ENCODE results near the gene SHC3.

Gene SHC3

DNA sequence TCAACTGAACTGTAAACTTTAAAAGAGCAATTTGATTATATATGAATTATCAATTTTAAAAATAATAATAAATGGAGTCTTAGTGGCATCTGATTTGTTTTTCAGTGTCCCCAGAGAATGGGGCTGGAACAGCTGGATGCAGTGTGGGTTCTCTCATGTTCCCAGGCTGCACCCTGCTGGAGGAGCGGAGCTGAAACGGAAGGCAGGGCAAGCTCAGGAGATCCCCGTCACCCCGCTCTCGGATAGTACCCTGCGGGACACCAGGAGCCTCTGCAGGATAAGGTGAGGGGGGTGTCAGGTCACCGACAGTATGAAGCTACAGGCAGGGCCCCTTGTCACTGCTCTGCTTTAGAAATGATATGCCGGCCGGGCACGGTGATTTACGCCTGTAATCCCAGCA is 130.0 kb downstream of the SHC3 start:
- no peak for DNase-seq

DNA sequence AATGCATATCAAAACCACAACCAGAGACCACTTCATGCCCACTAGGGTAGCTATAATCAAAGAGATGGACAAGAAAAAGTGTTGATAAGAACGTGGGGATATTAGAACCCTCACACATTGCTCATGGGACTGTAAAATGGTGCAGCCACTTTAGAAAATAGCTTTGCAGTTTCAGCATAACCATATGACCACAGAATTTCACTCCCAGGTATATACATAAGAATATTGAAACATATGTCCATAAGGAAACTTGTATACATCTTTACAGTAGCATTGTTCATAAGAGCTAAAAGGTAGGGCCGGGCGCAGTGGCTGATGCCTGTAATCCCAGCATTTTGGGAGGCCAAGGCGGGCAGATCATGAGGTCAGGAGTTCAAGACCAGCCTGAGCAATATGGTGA is 131.0 kb downstream of the SHC3 start:
- no peak for DNase-seq

DNA sequence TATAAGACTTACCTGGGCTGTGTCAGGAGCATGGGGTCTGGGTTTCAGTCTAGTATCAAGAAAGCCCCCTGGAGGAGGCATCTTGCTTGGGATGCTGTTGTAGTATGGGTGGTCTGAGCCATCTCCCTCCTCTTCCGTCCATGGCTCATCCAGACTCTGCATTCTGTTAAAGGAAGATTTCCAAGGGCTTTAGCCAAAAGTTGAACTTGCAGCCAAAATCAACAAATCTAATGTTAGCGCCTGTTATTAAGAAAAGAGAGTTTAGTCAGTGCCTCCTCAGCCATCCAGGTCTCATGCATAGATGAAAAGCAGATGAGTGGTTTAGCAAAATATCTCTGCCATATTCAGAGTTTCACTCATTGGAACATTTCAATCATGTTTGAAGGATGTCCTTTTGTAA is 131.8 kb downstream of the SHC3 start:
- no peak for DNase-seq

DNA sequence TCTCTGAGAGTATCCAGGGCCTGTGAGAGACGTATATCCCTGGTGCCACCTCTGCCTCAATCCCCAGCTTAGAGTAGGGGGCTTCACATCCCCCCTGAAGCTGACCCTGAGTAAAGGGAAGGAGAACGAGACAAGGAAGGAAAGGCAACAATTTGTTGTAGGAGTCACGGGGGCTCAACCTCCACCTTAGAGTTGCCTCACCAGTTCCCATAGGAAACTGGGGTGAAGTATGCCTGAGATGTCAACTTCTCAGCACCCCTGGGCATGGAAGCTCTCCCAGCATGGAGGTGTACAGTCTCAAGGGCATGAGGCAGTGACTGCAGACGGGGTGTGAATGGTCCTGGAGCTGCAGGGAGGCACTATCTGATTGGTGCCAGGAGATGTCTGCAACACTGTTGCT is 133.7 kb downstream of the SHC3 start:
- DNase-seq, result no peak

DNA sequence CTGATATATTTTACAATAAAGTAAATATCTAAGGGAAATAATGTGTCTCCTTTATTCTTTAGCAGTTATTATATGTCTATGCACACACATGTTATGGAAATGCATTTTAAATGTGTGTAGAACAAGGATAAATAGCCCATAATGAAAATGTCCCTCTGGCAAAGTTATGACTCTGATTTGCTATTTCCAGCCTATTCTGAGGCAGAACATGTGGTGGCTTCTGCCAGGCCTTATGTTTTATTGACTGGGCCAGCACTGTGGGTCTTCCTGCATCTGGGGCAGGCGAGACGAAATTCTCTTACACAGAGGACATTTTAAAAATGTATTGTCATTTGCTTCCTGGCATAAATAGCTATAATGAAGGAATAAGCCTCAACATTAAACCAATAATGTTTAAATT is 134.5 kb downstream of the SHC3 start:
- DNase-seq, result no peak

DNA sequence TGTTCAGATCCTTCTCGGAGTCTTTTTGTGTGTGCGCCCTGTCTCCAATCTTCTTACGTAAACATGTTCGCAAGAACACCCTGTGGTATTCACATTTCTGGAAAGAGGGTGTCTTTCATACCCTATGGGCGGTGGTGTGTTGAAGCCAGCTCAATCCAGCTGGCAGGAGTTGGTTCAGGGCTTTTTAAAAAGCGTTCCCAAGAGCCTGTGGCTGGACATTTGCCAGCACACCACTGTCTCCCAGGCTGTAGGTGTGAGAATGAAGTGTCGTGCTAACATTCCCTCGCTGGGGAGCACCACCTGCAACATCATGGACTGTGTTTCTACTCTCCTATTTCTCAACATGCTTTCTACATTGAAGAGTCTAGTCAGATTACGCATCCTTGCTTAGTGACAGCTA is 135.6 kb downstream of the SHC3 start:
- DNase-seq, result no peak

DNA sequence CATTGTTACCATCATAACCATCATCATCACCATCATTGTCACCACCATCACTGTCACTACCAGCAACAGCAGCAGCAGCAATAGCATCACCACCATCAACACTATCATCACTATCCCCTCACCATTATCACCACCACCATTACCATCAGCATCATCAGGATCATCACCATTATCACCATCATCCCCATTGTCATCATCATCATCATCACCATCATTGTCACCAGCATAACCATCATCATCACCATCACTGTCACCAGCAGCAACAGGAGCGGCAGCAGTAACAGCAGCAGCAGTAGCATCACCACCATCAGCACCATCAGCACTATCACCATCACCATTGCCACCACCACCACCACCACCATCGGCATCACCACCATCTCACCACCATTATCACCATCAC is 139.0 kb downstream of the SHC3 start:
- DNase-seq, result no peak

DNA sequence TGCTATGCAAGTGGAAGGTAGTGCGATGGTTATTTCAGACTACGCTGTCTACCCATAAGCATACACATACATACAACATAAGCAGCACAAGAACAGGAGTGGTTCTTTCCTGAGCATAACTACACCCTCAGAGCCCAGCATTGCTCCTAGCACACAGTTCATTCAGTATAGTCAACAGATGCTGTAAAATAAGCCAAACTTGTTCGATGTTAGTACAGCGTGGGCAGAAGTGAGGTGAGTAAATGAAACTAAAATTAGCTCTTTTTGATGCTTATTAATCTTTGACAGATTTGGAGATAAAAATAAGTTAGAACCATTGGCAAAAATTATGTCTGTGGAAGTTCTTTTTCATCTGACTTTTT is 139.5 kb downstream of the SHC3 start:
- DNase-seq, result no peak

DNA sequence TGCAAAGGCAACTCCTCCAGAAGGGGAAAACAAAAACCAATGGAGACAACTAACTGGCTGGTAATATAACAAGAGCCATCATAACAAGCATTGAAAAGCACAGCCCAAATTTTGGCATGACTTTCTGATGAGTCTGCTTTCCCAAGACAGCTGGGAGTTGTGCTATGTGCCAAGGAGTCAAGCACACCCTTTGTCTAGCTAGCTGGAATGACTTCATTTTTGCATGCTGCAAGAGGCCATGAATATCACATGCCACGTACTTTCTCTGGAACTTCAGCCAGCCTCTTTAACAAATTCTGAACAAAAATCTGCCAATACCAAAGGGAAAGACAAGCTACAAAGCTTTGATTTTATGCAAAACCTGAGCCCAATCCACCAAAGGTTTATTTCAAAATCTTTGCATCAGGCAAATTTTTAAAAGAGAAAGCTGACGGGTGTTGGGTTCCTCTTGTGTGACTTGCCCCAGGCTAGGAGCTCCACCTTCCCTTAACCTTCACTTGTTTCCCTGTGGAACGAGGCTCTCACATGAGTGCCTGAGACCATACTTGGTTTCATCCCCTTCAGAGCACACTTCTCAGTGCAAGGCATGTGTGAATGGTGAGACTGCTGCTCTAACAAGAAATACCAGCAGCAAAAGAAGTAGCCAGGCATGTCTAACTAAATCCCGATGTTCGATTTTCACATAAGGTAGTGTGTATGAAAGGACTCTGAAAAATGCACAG is 140.1 kb downstream of the SHC3 start:
- no peak for DNase-seq

DNA sequence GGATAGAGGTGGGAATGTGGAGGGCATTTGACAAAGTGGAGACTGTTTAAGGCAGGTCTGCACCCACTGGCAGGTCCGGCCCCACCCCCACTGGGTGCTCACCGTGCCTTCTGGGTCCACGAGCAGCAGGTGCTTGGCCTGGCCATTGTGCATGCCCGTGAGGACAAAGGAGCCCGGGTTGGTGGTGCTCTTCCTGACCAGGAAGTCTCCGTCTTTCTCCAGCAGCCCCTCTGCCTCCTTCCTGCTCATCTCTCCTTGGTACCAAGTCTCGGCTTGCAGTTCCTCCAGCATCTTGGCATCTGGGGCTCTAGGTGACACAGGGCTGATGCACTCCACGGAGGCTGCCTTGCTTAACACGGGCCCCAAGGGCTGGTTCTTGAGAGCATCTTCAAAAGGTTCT is 140.7 kb downstream of the SHC3 start:
- DNase-seq, result no peak

DNA sequence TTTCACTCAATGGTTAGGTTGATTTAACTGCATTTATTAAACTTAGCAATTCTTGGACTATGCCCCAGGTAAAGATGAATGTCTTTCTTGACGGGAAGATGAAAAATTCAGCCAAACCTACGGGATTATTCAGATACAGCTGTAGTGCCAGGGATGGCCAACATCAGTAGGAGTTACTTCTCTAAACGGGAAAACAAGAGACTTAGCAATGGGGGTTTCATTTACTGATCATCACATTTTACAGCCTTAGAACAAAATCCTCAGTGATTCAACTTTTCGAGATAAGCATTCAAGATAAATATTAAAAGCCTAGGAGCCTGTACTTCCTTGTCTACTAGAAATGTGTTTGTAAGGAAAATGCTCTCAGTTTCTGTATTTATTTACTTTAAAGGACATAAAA is 141.3 kb downstream of the SHC3 start:
- no peak for DNase-seq

DNA sequence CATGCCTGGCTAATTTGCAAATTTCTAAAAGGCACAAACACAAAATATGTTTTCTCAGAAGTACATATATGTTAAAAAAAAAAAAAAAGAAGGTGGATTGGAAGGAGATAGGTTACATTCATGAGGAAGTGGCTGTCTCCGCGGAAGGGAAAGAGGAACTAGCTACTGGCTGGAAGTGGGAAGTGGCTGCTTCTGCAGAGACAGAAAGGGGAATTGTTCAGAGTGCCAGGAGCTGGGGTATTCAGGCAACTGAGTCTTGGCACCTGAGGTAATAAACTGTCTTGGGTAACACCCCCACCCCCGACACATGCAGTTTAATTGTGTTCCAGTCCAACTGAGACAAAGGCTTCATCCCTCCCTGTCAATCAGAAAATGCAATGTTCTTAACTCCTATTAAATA is 141.7 kb downstream of the SHC3 start:
- DNase-seq, result no peak

DNA sequence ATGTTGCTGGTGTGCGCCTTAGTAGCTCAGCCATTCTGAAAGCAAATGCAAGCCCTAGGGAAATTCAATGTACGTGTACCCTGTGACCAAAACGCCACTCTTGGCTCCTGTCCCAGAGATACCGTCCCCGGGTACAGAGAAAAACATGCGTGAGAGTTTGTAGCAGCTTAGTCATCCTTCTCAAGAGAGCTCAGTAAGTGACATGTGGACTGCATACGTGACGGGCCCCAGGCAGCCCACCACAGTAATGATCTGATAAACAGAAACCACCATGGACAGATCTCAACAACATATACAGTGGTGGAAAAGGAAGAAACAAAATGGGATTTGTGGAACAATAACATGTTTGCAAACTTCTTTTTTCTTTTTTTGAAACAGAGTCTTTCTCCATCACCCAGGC is 142.2 kb downstream of the SHC3 start:
- DNase-seq, result no peak

DNA sequence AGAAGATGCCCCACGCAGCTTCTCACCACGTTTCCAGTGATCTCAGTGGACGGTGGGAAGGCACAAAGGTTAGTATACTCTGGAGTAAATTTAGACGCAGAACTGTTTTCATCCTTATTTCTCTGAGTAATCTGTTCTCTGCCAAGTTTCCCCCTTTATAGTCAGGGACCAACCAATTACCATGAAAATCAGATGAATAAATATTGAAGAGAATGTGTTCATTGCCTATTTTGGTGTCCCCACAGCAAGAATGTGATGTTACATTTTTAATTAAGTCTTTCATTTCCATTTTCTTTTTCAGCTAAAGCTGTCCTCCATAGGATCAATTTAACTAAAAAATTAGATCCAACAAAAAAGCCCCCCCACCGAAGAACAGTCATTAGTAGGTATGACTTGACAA is 146.0 kb downstream of the SHC3 start:
- no peak for DNase-seq

DNA sequence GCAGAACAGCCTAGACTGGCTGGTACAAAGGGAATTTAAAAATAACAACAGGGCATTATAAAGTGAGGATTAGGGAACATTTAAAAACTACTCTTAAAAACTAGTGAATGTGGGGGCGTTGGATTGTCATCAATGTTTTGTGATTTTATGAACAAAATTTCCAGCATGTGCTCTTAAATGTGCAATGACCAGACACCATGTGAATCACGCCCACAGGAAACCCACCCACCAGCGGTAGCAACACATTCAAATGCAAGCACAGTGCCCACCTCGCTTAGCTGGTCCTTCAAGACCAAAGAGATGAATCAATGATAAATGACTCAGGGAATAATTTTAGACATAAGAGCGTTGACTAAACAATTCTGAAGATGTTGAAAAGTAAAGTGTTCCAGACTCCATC is 146.4 kb downstream of the SHC3 start:
- no peak for DNase-seq

DNA sequence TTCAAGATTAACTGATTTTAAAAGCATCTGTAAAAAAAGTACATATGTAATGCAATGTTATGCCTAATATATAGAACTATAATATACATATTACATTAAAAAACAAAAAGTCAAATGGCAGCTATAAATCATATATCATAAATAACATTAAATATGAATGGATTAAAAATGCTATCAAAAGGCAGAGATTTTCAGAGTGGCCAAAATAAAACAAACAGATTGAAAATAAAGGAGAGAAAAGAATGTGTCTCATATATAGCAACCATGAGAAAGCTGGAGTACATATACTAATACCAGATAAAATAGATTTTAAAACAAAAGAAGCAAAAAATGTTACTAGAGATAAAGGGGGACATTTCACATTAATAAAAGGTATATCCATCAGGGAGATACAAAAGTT is 148.8 kb downstream of the SHC3 start:
- DNase-seq, result no peak

DNA sequence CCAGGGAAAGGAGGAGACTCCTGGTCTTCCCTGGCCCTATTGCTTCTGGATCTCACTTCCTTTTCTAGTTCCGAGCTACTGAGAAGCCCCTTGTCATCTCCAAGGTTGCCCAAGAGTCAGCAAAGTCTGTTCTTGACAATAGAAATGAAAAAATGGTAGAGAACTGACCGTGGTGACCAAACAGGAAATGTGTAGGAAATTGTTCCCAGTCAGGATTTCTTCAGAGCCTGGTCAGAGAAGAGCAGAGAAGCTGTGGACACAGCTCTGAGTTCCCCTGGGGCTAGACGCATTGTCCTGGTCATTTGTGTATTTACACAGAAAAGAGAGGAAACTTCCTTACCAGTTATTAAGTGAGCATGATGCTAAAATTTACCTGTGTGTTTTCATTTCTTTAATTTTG is 151.7 kb downstream of the SHC3 start:
- DNase-seq, result no peak

DNA sequence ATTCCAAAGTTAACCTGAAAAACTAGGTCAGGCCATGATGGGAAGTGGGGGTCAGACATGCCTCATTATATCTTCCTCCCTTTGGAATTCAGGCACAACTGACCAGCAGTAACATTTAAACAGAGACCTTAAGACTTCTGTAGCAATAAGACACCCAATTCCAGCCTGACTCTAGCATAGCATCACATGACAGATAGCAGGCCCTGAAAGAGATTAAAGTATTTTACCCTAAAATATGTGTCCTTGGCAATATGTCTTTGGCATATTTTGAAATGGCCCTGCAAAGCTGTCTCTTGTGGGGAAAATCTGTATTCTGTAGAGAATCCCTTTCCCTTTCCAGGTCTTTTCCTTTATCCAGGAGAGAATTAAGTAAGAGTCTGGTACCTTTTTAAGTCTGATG is 153.1 kb downstream of the SHC3 start:
- no peak for DNase-seq

DNA sequence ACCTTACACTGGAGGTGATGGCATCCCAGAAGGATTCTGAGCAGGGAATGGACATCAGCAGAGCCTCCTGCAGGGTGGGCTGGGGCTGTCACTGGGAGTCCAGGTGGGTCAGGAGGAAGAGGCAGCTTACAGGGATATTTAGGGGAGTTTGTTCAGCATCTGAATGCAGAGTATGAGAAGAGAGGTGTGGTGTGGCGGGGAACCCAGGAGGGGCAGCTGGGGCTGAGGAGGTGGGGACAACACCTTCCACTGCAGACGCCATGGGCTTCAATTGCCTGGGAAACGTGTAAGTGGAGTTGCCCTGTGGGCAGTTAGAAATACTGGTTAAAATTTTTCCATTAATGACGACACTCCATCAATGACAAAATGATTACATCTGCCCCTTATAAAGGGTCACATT is 153.9 kb downstream of the SHC3 start:
- DNase-seq, result no peak

DNA sequence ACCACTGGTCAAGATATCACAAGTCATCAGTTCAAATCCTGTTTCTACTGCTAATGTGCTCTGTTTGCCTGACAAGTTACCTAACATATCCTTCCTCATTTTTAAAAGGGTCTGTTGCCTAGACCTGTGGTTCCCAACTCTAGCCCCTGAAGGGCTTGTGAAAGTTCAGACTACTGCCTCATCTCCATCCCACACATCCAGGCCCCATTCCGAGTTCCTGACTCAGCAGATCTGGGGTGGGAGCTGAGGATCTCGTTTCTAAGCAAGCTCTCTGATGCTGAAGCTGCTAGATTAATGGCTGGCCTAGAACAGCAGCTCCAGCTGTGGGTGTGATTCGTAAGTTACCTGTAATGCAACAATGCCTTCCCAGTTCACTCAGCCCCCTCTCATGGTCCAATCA is 154.9 kb downstream of the SHC3 start:
- DNase-seq, result no peak

DNA sequence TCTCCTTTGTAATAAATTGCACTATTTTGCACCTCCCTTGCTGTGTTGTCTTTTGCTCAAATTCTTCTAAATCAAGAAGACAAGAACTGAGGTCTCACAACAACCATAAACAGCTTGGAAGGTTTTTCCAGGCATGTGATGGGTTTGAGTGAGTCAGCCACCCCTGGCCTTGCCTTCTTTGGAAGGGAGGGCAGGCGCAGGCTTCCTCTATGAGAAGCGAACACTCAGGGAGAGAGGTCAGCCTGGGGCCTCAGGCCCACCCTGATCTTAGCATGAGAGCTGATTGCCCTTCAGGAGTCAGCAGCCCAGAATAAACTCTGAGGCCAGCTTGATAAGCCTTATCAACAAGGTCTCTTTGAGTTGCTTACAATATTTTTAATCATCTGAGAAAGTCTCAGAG is 155.7 kb downstream of the SHC3 start:
- DNase-seq, result no peak

DNA sequence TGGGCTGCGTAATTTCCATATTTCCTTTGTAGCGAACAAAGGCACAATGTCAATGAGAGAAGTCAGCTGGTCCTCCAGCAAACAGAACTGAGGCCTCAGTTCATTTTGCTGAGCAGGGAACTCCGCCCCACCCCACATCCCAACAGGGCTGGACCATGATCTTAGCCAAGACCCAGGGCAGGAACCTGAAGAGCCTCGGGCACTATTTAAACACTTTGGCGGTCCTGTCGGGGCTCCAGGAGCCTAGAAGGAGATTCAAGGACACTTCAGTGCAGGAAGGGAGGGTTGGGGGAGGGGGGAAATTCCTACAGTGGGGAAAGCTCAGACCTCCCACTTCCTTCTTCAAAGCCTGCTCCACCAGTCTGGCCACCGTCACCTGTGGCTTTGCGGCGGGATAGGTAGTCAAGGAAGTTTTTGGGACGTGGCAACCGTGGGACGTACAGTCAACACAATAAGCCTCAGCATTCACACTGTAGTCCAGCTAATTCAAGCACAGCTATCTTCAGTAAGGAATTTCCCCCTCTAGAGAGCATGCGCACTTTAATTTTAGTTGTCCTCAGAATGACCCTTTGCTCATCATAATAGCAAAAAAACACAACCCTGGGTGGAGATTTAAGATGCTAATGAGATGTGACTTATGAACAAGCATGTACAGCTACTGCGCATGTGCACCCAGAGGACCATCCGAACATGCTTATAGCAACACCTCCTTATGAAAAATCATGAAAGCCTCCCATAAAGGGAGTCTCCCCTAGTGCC is 156.4 kb downstream of the SHC3 start:
- DNase-seq, result no peak

DNA sequence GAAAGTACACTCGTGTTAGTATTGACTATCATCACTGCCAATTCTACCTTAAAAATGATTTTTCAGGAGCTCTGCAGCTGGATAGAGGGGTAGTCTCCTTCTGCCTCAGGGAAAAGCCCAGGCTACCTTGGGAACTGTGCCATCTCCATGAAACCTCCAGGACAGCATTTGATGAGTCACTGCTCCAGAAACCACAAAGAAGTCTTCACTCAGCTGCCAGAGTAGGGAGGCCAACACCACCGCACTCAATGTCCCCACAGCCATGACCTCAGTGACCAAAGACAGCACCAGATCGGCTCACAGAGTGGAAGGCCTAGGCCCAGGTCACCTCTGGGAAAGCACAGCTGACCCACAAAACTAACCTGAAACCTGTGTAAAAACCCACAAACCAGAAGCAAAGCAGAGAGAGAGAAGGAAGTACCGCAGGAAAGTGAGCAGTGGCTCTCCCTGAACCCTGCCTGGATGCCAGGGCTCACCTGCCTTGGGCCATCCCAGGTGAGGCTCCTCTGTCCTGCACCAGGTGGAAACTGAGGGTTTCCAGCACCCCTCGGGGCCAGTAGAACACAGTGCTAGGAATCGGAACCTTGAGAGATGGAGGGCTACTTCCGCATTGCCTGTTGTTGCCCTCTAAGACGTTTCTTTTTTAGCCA is 157.3 kb downstream of the SHC3 start:
- DNase-seq, result no peak

DNA sequence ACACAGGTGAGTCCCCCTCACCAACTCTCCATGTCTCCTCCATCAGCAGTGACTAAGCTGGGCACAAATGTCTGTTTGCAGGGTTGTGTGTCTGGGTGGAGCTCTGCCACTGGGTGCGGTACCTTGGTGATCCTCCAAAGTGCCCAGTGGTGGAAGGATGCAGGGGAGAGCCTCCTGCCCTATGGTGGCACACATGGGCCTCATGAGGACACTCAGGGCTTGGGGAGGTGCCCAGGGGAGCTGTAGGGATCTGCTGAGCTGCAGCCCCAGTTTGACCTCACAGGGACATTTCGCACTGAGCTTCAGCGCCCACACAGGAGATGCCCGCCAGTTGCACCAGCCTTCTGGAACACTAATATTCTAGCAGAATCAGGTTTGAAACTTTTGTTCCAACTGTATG is 157.9 kb downstream of the SHC3 start:
- DNase-seq, result no peak

DNA sequence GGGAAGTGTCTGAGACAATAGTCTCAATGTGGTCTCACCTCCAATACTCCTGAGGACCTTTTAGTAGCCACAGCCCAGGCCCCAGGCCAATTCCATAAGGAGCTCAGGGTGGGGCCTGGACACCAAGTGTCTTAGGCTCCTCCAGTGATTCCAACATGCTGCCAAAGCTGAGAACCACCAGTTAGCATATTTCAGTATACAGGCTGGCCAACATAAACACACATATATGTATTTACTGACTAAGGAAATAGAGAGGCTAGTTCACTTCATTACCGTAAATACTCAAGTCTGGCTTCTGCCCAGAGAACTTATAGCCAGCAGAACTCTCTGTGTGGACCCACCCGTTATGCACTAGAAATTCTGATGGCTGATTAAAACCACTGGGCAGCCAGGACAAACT is 163.3 kb downstream of the SHC3 start:
- DNase-seq, result no peak
